HPDE6-E6E7 (cell line): ENCODE data around the gene TUBA1C.
"Not testable (repeated sequence)": the region's sequence is repeated elsewhere in the genome, so short reads cannot be mapped to it uniquely, and the experiment has no call there.

Source experiments
- DNase-seq: peaks from one replicate; pipeline ENCODE4 v3.0.0; 2011; ENCODE audit warnings: missing footprints; ENCODE audit errors: extremely low spot score

Gene TUBA1C

DNA sequence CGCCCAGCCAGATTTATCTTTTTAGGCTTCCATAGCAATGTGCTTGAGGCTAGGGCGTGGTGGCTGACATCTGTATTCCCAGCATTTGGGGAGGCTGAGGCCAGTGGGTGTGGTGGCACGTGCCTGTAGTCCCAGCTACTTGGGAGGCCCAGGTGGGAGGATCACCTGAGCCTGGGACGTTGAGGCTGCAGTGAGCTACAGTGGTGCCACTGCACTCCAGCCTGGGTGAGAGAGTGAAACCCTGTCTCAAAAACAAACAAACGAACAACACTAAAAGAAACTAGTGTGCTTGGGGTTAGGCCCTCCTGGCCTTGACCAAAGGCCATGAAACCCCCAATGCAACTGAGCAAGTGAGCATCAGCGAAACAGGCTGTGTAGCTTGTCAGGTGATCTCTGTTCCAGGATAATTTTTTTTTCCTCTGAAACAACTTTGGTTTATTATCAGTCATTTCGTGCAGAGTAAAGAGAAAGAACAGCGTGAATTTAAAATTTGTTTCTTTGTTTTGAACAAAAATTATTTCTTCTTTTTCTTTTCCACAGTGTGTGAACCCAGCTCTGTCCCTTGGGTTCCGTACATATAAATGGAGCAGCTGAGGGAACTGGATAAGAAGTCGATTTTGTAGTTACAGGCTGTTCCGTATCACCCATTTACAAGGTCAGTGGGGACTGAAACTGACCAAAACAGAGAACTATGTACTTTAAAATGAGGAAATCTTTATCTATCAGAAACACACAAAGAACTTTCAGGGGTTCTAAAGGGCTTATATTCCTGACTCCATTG, 8.8 kb upstream of the TUBA1C start:
- DNase-seq, result no peak

GRCh38 chr12:49257508-49258184, 7.2 kb upstream of the TUBA1C start:
- DNase-seq, result not testable (repeated sequence)

DNA sequence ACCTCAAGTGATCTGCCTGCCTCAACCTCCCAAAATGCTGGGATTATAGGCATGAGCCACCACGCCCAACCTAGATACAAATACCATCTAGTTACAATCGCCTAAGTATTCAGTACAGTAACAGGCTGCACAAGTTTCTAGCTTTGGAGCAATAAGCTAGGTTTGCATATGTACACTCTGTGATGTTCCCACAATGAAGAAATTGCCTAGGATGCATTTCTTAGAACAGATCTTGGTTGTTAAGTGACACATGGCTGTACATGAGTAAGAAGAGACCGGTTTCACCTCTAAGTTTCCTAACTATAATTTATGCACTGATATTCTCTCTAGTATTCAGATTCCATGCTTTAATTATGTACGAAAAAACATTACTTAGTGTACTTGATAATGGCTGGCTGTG, 5.4 kb upstream of the TUBA1C start:
- DNase-seq, result no peak

GRCh38 chr12:49260166-49260565, 4.7 kb upstream of the TUBA1C start:
- DNase-seq, result no peak

GRCh38 chr12:49260571-49261363, 4.1 kb upstream of the TUBA1C start:
- no peak for DNase-seq

DNA sequence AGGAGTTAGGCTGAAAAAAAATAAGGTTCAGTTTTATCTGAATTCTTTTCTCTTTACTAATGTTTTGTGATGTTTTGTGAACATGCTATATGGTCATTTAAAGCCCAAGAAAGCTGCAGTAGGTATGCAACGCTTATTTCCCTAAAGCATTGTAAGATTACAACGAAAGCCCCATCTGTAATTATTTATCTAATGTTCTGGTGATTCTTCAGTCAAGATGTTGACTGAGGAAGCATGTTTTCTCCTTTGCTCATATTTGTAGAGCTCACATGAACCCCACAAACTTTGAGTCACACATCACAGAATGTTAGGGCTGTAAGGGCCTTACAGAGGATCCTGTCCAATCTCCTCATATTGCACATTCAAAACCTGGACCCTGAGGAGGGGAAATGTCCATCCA, 3.2 kb upstream of the TUBA1C start:
- no peak for DNase-seq

GRCh38 chr12:49263400-49263763, 1.5 kb upstream of the TUBA1C start:
- no peak for DNase-seq

- DNase-seq, result no peak
Measured at GRCh38 chr12:49264466-49264872, 413 bp upstream of the TUBA1C start.

GRCh38 chr12:49269191-49269590, 4.3 kb downstream of the TUBA1C start:
- not testable (repeated sequence) for DNase-seq

DNA sequence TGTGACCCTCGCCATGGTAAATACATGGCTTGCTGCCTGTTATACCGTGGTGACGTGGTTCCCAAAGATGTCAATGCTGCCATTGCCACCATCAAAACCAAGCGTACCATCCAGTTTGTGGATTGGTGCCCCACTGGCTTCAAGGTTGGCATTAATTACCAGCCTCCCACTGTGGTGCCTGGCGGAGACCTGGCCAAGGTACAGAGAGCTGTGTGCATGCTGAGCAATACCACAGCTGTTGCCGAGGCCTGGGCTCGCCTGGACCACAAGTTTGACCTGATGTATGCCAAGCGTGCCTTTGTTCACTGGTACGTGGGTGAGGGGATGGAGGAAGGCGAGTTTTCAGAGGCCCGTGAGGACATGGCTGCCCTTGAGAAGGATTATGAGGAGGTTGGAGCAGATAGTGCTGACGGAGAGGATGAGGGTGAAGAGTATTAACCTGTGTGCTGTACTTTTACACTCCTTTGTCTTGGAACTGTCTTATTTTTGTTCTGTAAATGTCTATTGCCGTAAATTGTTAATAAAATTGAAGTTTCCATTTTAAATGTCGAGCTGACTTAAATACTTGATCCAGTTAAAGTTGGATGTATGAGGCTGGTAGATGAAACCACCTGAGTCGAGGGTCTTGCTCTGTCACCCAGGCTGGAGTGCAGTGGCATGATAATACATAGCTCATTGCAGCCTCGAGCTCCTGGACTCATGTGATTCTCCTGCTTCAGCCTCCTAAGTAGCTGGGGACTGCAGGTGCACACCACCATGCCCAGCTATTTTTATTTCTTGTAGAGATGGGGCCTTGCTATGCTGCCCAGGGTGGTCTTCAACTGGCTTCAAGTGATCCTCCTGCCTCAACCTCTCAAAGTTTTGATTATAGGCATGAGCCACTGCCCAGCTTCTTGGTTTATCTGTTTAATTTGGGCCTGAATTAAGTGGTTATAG, 8.2 kb downstream of the TUBA1C start:
- no peak for DNase-seq

DNA sequence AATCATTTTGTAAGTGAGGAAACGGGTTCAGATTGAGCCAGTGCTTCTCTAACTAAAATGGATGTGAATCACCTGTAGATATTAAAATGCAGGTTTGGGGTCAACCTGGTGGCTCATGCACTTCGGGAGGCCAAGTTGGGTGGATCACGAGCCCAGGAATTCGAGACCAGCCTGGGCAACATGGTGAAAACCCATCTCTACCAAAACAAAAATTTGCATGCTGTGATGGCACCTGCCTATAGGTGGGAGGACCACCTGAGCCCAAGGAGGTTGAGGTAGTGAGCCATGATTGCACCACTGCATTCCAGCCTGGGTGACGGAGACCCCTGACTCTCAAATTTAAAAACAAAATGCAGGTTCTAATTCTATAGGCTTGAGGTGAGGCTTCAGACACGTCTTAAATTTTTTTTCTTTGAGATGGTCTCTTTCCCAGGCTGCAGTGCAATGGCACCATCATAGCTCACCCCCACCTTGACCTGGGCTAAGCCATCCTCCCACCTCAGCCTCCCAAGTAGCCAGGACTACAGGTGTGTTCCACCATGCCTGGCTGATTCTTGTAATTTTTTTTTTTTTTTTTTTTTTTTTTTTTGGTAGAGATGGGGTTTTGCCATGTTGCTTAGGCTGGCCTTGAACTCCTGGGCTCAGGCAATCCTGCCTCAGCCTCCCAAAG, 9.0 kb downstream of the TUBA1C start:
- DNase-seq, result no peak

DNA sequence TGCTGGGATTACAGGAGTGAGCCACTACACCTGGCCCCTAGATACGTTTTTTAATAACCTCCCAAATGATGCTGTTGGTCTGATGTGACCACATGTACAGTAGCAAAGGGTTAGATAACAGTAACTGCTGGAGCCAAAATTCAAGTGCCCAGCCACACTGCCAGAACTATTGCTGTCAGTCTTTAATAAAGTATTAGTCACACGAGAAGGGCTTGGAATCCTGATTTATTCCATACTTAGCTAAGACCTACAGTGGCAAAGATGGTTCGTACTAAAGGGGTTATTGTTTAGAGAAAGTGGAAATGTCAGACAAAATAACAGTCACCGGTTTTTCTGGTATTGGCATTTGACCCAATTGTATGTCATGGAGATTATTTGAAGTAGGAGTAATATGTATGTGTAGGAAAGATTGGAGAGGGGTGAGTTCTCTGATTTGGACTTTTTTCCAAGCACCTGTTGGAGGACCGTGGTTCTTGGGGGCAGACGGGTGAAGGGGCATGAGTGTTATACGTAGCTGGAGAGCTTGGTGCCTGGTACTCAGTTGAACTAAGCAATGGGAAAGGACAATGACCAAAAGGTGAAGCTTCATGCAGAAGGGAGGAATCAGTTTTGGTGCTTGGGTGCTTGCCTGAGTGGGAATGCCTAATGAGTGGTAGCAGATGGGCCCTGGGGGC, 9.7 kb downstream of the TUBA1C start:
- no peak for DNase-seq

- DNase-seq, result no peak
Measured at GRCh38 chr12:49276304-49277290, 11.7 kb downstream of the TUBA1C start.

- no peak for DNase-seq
Measured at GRCh38 chr12:49277466-49277865, 12.6 kb downstream of the TUBA1C start.

DNA sequence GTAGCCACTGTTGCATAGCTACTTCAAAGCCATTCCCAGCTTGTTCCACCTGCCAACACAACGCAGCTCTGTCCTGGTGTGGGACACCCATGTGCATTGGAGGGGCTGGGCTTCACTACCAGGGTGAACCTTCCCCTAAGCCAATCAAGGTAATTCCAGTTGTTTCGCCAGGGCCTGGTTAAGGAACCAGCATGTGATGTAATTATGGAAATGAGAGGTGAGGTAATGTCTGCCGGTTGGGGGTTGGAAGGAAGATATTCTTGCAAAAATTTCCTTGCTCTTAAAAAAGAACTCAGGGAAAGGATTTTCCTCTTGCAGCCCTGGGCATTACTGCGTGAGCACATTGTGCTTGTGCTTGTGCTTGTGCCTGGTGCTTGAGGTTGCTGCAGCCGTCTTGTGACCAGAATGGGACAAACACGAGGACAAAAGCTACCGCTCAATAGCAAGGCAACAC, 14.9 kb downstream of the TUBA1C start:
- no peak for DNase-seq

- DNase-seq, result not testable (repeated sequence)
Measured at GRCh38 chr12:49280545-49280944, 15.7 kb downstream of the TUBA1C start.

DNA sequence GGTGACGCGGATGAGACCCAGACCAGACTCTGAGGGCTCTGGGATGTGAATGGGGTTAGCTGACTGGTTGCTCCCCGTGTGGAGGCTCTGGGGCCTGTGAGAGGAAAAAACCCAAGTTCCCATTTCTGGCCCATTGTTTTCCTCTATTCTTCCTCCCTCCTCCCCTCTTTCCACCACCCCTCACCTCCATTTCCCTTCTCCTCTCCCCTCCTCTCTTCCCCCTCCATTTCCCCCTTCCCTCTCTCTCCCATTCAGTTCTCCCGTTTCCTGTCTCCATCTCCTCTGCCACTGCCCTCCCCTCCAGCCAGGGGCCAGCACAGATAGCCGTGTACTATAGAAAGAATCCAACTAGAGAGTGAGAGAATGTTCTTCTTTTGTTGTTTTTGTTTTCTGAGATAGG, 17.4 kb downstream of the TUBA1C start:
- no peak for DNase-seq

- DNase-seq, result not testable (repeated sequence)
Measured at GRCh38 chr12:49282740-49283375, 18.0 kb downstream of the TUBA1C start.
